ENCODE data around the gene TBX1. TPM values are rescaled to one million over a fixed set of nuclear protein-coding genes. Genes with fewer than 3 reads are reported as not detected.

The TBX1 gene
- total RNA-seq, 4 donors from 2014 or later: 1.4 to 2.5 (median 1.8) TPM

DNA sequence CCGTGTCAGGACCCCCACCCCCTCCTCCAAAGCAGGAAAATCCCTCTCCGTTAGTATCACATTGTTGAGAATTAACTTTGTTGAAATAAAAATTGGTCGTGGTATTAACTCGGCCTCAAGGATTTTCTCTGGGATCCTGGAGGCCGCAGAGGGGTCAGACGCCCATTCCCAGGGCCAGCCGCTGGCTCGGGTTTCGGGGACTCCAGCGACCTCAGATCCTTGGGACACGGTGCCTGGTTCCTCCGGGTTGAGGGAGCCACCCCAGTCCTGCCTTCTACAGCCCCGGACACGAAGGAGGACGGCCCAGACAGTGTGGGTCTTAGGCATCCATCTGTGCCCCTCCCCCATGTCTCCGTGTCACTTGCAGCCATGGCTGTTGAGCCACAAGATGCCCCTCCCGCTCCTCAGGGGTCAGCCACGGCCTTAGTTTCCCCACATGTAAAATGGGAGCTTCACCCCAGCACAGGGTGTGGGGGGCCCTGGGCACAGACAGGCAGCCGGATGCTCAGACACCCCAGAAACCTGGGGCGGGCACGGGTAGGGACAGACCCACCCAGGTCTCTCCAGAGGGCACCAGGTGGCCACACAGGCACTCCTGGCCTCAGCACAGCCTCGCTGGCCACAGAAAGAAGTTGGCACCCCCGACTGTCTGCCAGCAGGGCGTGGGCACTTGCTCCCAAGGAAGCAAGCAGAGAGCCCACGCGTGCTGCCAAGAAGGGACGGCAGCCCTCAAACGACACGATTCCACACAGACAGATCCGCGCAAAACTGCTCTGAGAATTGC is 21.7 kb upstream of the TBX1 start:
- H3K4me1 ChIP-seq: no peaks in the 10 kb centered on the region
- no peak for TF ChIP-seq EP300 (IDR thresholded peaks at IDR 0.05)
- TF ChIP-seq, protein P1, sequence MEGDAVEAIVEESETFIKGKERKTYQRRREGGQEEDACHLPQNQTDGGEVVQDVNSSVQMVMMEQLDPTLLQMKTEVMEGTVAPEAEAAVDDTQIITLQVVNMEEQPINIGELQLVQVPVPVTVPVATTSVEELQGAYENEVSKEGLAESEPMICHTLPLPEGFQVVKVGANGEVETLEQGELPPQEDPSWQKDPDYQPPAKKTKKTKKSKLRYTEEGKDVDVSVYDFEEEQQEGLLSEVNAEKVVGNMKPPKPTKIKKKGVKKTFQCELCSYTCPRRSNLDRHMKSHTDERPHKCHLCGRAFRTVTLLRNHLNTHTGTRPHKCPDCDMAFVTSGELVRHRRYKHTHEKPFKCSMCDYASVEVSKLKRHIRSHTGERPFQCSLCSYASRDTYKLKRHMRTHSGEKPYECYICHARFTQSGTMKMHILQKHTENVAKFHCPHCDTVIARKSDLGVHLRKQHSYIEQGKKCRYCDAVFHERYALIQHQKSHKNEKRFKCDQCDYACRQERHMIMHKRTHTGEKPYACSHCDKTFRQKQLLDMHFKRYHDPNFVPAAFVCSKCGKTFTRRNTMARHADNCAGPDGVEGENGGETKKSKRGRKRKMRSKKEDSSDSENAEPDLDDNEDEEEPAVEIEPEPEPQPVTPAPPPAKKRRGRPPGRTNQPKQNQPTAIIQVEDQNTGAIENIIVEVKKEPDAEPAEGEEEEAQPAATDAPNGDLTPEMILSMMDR (IDR thresholded peaks at IDR 0.05): no peak
- TF ChIP-seq POLR2A (IDR thresholded peaks at IDR 0.05; ENCODE audit: low read depth): no peak
- TF ChIP-seq POLR2AphosphoS5 (IDR thresholded peaks at IDR 0.05): no peak
- H3K27me3 ChIP-seq: peaks cover 0 to 44% (median 0%) of the 10 kb centered on the region in 4 donors
- intact Hi-C loops (cut with DNase I): no loop called here
- no peak for DNase-seq (ENCODE audit: extremely low spot score)
- no peaks in the 10 kb centered on the region for H3K9me3 ChIP-seq
- H3K4me3 ChIP-seq: no peak overlapping the region
- H3K36me3 ChIP-seq: no peaks in the 10 kb centered on the region
- no peak overlapping the region for H3K27ac ChIP-seq (replicated peaks in 1 of 4)
- WGBS: 78% methylated on average over 22 of the region's 31 CpGs

DNA sequence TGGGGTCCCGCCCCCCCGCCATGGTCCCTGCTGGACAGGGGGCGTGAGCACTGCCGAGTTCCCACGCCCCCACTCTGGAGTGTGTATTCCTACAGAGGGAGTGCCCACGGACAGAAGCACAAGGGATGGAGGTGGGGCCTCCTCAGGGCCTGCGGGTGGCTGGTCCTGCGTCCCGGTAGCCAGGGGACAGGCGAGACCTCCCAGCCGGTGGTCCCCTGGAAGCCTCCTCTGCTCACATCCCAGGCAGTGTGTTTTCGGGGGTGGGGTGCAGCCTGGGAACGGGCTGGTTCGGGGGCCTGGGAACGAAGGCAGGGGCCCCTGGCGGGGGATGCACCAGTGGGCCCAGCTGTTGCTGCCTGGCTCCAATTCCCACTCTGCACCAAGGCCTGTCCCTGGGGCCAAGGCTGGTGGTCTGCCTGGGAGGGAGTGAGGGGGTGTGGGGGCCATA is 21.1 kb upstream of the TBX1 start:
- H3K36me3 ChIP-seq: no peaks in the 10 kb centered on the region
- no peak overlapping the region for H3K27ac ChIP-seq (replicated peaks in 1 of 4)
- TF ChIP-seq EP300 (IDR thresholded peaks at IDR 0.05) (no peak), POLR2A (IDR thresholded peaks at IDR 0.05; ENCODE audit: low read depth) (no peak), POLR2AphosphoS5 (IDR thresholded peaks at IDR 0.05) (no peak)
- TF ChIP-seq, protein P1 (IDR thresholded peaks at IDR 0.05): no peak
- no peak for DNase-seq (ENCODE audit: extremely low spot score)
- intact Hi-C loops (cut with DNase I): no loop called here
- no peaks in the 10 kb centered on the region for H3K9me3 ChIP-seq
- peaks cover 0 to 44% (median 0%) of the 10 kb centered on the region in 4 donors for H3K27me3 ChIP-seq
- no peak overlapping the region for H3K4me3 ChIP-seq
- 44% methylated on average over 5 of the region's 16 CpGs for WGBS
- no peaks in the 10 kb centered on the region for H3K4me1 ChIP-seq

DNA sequence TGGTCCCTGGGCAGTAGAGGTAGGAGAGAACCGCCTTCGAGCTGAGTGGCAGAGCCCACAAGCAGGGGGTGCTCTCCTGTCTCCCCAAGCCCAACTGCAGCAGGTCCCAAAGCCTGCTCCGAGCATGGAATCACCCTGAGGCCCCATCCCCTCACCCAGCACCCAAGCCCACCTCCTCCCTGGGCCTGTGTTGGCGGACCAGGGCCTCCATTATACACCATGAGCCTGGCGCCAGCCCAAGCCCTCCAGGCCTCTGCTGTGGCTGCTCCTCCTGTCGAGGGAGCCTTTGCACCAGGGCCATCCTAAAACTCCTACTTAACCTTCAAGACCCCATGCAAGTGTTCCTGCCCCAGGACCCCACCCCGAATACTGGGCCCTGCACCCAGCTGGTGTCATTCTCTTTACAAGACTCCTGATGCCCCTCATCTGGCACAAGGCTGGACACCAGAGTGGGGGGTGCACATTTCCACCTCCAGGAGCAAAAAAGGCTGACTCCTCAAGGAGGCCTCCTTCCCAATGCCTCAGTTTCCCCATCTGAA is 20.6 kb upstream of the TBX1 start:
- H3K9me3 ChIP-seq: no peaks in the 10 kb centered on the region
- TF ChIP-seq POLR2AphosphoS5 (IDR thresholded peaks at IDR 0.05): no peak
- TF ChIP-seq POLR2A (IDR thresholded peaks at IDR 0.05; ENCODE audit: low read depth): no peak
- no peak for TF ChIP-seq EP300 (IDR thresholded peaks at IDR 0.05)
- TF ChIP-seq, protein P1 (IDR thresholded peaks at IDR 0.05): no peak
- H3K27ac ChIP-seq (replicated peaks in 1 of 4): no peak overlapping the region
- H3K27me3 ChIP-seq: peaks cover 0 to 44% (median 0%) of the 10 kb centered on the region in 4 donors
- H3K36me3 ChIP-seq: no peaks in the 10 kb centered on the region
- H3K4me1 ChIP-seq: no peaks in the 10 kb centered on the region
- 85% methylated on average over 5 of the region's 7 CpGs for WGBS
- intact Hi-C loops (cut with DNase I): no loop called here
- no peak for DNase-seq (ENCODE audit: extremely low spot score)
- no peak overlapping the region for H3K4me3 ChIP-seq

DNA sequence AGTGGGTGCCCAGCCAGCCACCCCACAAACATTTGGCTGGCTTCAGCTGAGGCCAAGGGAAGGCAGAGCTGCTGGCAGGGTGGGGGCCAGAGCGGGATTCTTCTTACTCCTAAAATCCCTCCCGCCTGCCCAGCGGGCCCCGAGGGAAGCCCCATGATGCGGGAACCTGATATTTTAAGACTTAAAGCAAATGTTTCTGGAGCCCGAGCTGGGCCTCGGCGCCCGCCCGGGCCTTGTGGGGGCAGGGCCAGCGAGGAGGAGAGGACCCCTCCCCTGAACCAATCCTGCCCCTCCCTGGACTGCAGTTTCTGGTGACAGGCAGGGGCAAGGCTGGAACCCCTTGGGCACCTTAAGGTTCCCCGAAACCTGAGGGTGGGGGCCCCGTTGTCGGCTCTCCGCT is 20.0 kb upstream of the TBX1 start:
- Histone ChIP-seq H3K27ac (replicated peaks in 1 of 4) (no peak overlapping the region), H3K27me3 (peaks cover 0 to 44% (median 0%) of the 10 kb centered on the region in 4 donors), H3K4me1 (peaks cover 0 to 4% (median under 1%) of the 10 kb centered on the region in 4 donors), H3K9me3 (no peaks in the 10 kb centered on the region), H3K4me3 (no peak overlapping the region), H3K36me3 (no peaks in the 10 kb centered on the region)
- no peak for DNase-seq (ENCODE audit: extremely low spot score)
- 84% methylated on average over 14 of the region's 15 CpGs for WGBS
- intact Hi-C loops (cut with DNase I): no loop called here
- TF ChIP-seq, protein P1 (IDR thresholded peaks at IDR 0.05): no peak
- TF ChIP-seq POLR2A (IDR thresholded peaks at IDR 0.05; ENCODE audit: low read depth): no peak
- TF ChIP-seq POLR2AphosphoS5 (IDR thresholded peaks at IDR 0.05): no peak
- no peak for TF ChIP-seq EP300 (IDR thresholded peaks at IDR 0.05)
